Osteocyte (in vitro differentiated cells): Measurements from ENCODE around the gene KRTAP10-7. TPM values are rescaled to one million over a fixed set of nuclear protein-coding genes. Genes with fewer than 3 reads are reported as not detected.
A peak's percentile ranks its signal among the peaks of the same experiment; 100 is the strongest.

Experiments
- DNase-seq: peaks from one replicate; pipeline ENCODE4 v3.0.0; 2021; ENCODE audit warnings: mixed read lengths; ENCODE audit not compliant: unreplicated experiment; ENCODE audit errors: extremely low spot score
- H3K27ac Mint-ChIP-seq: one replicate; pipeline ENCODE4 v1.8.0; 2021; ENCODE audit warnings: mild to moderate bottlenecking, mixed read lengths; ENCODE audit not compliant: unreplicated experiment
- H3K27me3 Mint-ChIP-seq: one replicate; pipeline ENCODE4 v1.8.0; 2021; ENCODE audit warnings: mixed read lengths; ENCODE audit not compliant: unreplicated experiment
- H3K36me3 Mint-ChIP-seq: one replicate; pipeline ENCODE4 v1.8.0; 2021; ENCODE audit warnings: mixed read lengths; ENCODE audit not compliant: unreplicated experiment
- H3K4me1 Mint-ChIP-seq: one replicate; pipeline ENCODE4 v1.8.0; 2021; ENCODE audit warnings: mixed read lengths; ENCODE audit not compliant: unreplicated experiment
- H3K4me3 Mint-ChIP-seq: one replicate; pipeline ENCODE4 v1.8.0; 2021; ENCODE audit warnings: mild to moderate bottlenecking, moderate library complexity, mixed read lengths; ENCODE audit not compliant: unreplicated experiment
- H3K9me3 Mint-ChIP-seq: one replicate; pipeline ENCODE4 v1.8.0; 2021; ENCODE audit warnings: mixed read lengths; ENCODE audit not compliant: unreplicated experiment
- CTCF ChIP-seq: fragments of 200-600 bp; sonication (generic); IDR thresholded peaks from 2 replicates; pipeline ENCODE4 v1.5.0; 2021; ENCODE audit warnings: antibody characterized with exemption, mild to moderate bottlenecking, moderate library complexity
- total RNA-seq: library from RNA; stranded (reverse); gene quantifications from 2 replicates; pipeline ENCODE4 v1.2.1, GENCODE V29; 2021

Gene KRTAP10-7
- total RNA-seq, 1 donor from 2014 or later, result not detected

- DNase-seq, result peak; percentile 83
- TF ChIP-seq CTCF, result no peak
- H3K4me3 Mint-ChIP-seq, result no peak overlapping the region
- peaks cover 6% of the 10 kb centered on the region for H3K27me3 Mint-ChIP-seq
- H3K36me3 Mint-ChIP-seq, result no peaks in the 10 kb centered on the region
- no peaks in the 10 kb centered on the region for H3K4me1 Mint-ChIP-seq
- no peak overlapping the region for H3K27ac Mint-ChIP-seq
- H3K9me3 Mint-ChIP-seq, result peaks cover 15% of the 10 kb centered on the region
These were observed 48.3 kb downstream of the KRTAP10-7 start for GRCh38 chr21:44648557-44649311.

GRCh38 chr21:44649521-44650100 is 49.2 kb downstream of the KRTAP10-7 start:
- Mint-ChIP-seq H3K4me1 (no peaks in the 10 kb centered on the region), H3K4me3 (no peak overlapping the region), H3K27me3 (peaks cover 6% of the 10 kb centered on the region), H3K27ac (no peak overlapping the region), H3K36me3 (no peaks in the 10 kb centered on the region), H3K9me3 (peaks cover 6% of the 10 kb centered on the region)
- peak; percentile 77 for DNase-seq
- no peak for TF ChIP-seq CTCF

GRCh38 chr21:44650265-44650972 is 50.0 kb downstream of the KRTAP10-7 start:
- TF ChIP-seq CTCF, result no peak
- peak; percentile 64 for DNase-seq
- Mint-ChIP-seq H3K36me3 (no peaks in the 10 kb centered on the region), H3K27ac (no peak overlapping the region), H3K9me3 (no peaks in the 10 kb centered on the region), H3K4me3 (no peak overlapping the region), H3K27me3 (peaks cover 6% of the 10 kb centered on the region), H3K4me1 (no peaks in the 10 kb centered on the region)

- no peaks in the 10 kb centered on the region for H3K4me1 Mint-ChIP-seq
- H3K9me3 Mint-ChIP-seq, result peaks cover 4% of the 10 kb centered on the region
- H3K4me3 Mint-ChIP-seq, result no peak overlapping the region
- H3K36me3 Mint-ChIP-seq, result no peaks in the 10 kb centered on the region
- peaks cover 6% of the 10 kb centered on the region for H3K27me3 Mint-ChIP-seq
- TF ChIP-seq CTCF, result no peak
- no peak overlapping the region for H3K27ac Mint-ChIP-seq
- peak; percentile 56 for DNase-seq
These were observed 50.7 kb downstream of the KRTAP10-7 start for GRCh38 chr21:44650973-44651675.

Other genes with a start within 250 kb of the KRTAP10-7 start
- gene TRPM2, start 247.0 kb upstream of the KRTAP10-7 start, total RNA-seq, result not detected in 2 replicates
- 4.0 and 4.2 TPM in 2 replicates for gene LRRC3, start 145.1 kb upstream of the KRTAP10-7 start, total RNA-seq
- not detected in 2 replicates for gene KRTAP10-1, start 60.4 kb upstream of the KRTAP10-7 start, total RNA-seq
- gene KRTAP10-2, start 49.1 kb upstream of the KRTAP10-7 start, total RNA-seq, result not detected in 2 replicates
- not detected in 2 replicates for gene KRTAP10-3, start 41.8 kb upstream of the KRTAP10-7 start, total RNA-seq
- gene KRTAP10-4, start 26.9 kb upstream of the KRTAP10-7 start, total RNA-seq, result not detected in 2 replicates
- not detected in 2 replicates for gene KRTAP10-5, start 20.0 kb upstream of the KRTAP10-7 start, total RNA-seq
- gene KRTAP10-6, start 8.1 kb upstream of the KRTAP10-7 start, total RNA-seq, result not detected in 2 replicates
- gene KRTAP10-8, start 11.5 kb downstream of the KRTAP10-7 start, total RNA-seq, result not detected in 2 replicates
- gene KRTAP10-9, start 26.5 kb downstream of the KRTAP10-7 start, total RNA-seq, result not detected in 2 replicates
- gene KRTAP10-10, start 36.8 kb downstream of the KRTAP10-7 start, total RNA-seq, result not detected in 2 replicates
- gene KRTAP10-11, start 45.8 kb downstream of the KRTAP10-7 start, total RNA-seq, result not detected in 2 replicates
- gene KRTAP12-4, start 54.1 kb downstream of the KRTAP10-7 start, total RNA-seq, result not detected in 2 replicates
- gene KRTAP12-3, start 57.3 kb downstream of the KRTAP10-7 start, total RNA-seq, result not detected in 2 replicates
- not detected in 2 replicates for gene KRTAP12-2, start 66.3 kb downstream of the KRTAP10-7 start, total RNA-seq
- not detected in 2 replicates for gene KRTAP12-1, start 81.6 kb downstream of the KRTAP10-7 start, total RNA-seq
- gene KRTAP10-12, start 96.6 kb downstream of the KRTAP10-7 start, total RNA-seq, result not detected in 2 replicates
- not detected in 2 replicates for gene TSPEAR, start 111.0 kb downstream of the KRTAP10-7 start, total RNA-seq
- gene UBE2G2, start 201.2 kb downstream of the KRTAP10-7 start, total RNA-seq, result 74.7 and 78.7 TPM in 2 replicates
- 69.6 and 74.9 TPM in 2 replicates for gene SUMO3, start 217.5 kb downstream of the KRTAP10-7 start, total RNA-seq